Uterus (tissue), 4 donors: ENCODE measurements around the gene RMND5B. TPM values are rescaled to one million over a fixed set of nuclear protein-coding genes. Genes with fewer than 3 reads are reported as not detected.
"Not testable (repeated sequence)": the region's sequence is repeated elsewhere in the genome, so short reads cannot be mapped to it uniquely, and the experiment has no call there.

Experiments used
- DNase-seq, 2 donors: peaks; one replicate each; pipeline ENCODE4 v3.0.0-alpha.2; 2019 to 2020
- H3K27ac ChIP-seq, 2 donors: fragments of 200-600 bp; sonication (generic); 1 replicate in 1 of 2; 2 replicates in 1 of 2; pipeline ENCODE4 v1.5.1; 2016 to 2018
- H3K27me3 ChIP-seq, 2 donors: fragments of 200-600 bp; sonication (generic); one replicate each; pipeline ENCODE4 v1.5.1; 2018 to 2019; ENCODE audit warnings: control low read depth in 1 of 2
- H3K36me3 ChIP-seq, 2 donors: fragments of 200-600 bp; sonication (generic); one replicate each; pipeline ENCODE4 v1.5.1; 2019; ENCODE audit warnings: control low read depth in 1 of 2
- H3K4me1 ChIP-seq, 2 donors: fragments of 200-600 bp; sonication (generic); one replicate each; pipeline ENCODE4 v1.5.1; 2018 to 2019; ENCODE audit warnings: control low read depth in 1 of 2
- H3K4me3 ChIP-seq, 2 donors: fragments of 200-600 bp; sonication (generic); 1 replicate in 1 of 2; 2 replicates in 1 of 2; pipeline ENCODE4 v1.5.1; 2018 to 2019; ENCODE audit warnings: mild to moderate bottlenecking in 1 of 2
- H3K9me3 ChIP-seq, 2 donors: fragments of 200-600 bp; sonication (generic); one replicate each; pipeline ENCODE4 v1.5.1; 2019; ENCODE audit warnings: control low read depth in 1 of 2
- CTCF ChIP-seq, 4 experiments: fragments of 200-600 bp in 2 of 4; fragments of 450-650 bp in 2 of 4; sonication (generic) in 2 of 4; IDR thresholded peaks; one replicate each; pipeline ENCODE4 v1.5.1; 2016 to 2019; ENCODE audit warnings: antibody characterized with exemption in 4 of 4, mild to moderate bottlenecking in 2 of 4, moderate library complexity in 1 of 4
- POLR2A ChIP-seq, 2 donors: fragments of 450-650 bp; IDR thresholded peaks; one replicate each; pipeline ENCODE4 v1.6.1; 2016; ENCODE audit warnings: antibody characterized with exemption in 2 of 2, mild to moderate bottlenecking in 1 of 2, moderate library complexity in 1 of 2
- intact Hi-C: fragments of 100-400 bp; cut with DNase I; formaldehyde crosslinking; loops from one replicate; pipeline ENCODE4 v1.15.1; 2023; ENCODE audit warnings: low total_unique reads
- total RNA-seq, 4 donors: library from RNA; depleted of rRNA in 3 of 4; stranded (reverse); fragments of >200 nt in 3 of 4; gene quantifications; one replicate each; pipeline versions ENCODE4 v1.1.0 to v1.2.4, GENCODE V29; 2014 to 2023
- donor health status: DM: yes; HTN: yes; CAD: no.

Gene RMND5B
- total RNA-seq, 4 donors from 2014 or later: 29.7 to 52.3 (median 39.9) TPM

GRCh38 chr5:178192787-178193186 lies 62.0 kb downstream of the RMND5B start:
- TF ChIP-seq POLR2A (IDR thresholded peaks at IDR 0.05): no peak
- no peak for TF ChIP-seq CTCF (IDR thresholded peaks at IDR 0.05)
- H3K27me3 ChIP-seq: no peaks in the 10 kb centered on the region
- H3K27ac ChIP-seq: no peak overlapping the region
- DNase-seq: no peak
- intact Hi-C loops: no loop called here
- H3K9me3 ChIP-seq: no peaks in the 10 kb centered on the region
- no peaks in the 10 kb centered on the region for H3K36me3 ChIP-seq
- no peak overlapping the region for H3K4me3 ChIP-seq
- H3K4me1 ChIP-seq: no peaks in the 10 kb centered on the region

- H3K4me1 ChIP-seq: no peaks in the 10 kb centered on the region
- DNase-seq: no peak
- TF ChIP-seq CTCF (IDR thresholded peaks at IDR 0.05): no peak
- no peak for TF ChIP-seq POLR2A (IDR thresholded peaks at IDR 0.05)
- no peaks in the 10 kb centered on the region for H3K9me3 ChIP-seq
- no peaks in the 10 kb centered on the region for H3K27me3 ChIP-seq
- intact Hi-C loops: no loop called here
- no peak overlapping the region for H3K27ac ChIP-seq
- H3K4me3 ChIP-seq: no peak overlapping the region
- H3K36me3 ChIP-seq: no peaks in the 10 kb centered on the region
Measured at GRCh38 chr5:178193251-178193809, 62.5 kb downstream of the RMND5B start.

- Histone ChIP-seq H3K27me3 (no peaks in the 10 kb centered on the region), H3K27ac (no peak overlapping the region), H3K36me3 (no peaks in the 10 kb centered on the region), H3K4me3 (no peak overlapping the region), H3K9me3 (no peaks in the 10 kb centered on the region), H3K4me1 (no peaks in the 10 kb centered on the region)
- intact Hi-C loops: no loop called here
- no peak for DNase-seq
- TF ChIP-seq CTCF (IDR thresholded peaks at IDR 0.05) (no peak), POLR2A (IDR thresholded peaks at IDR 0.05) (no peak)
Measured at GRCh38 chr5:178194026-178194425, 63.2 kb downstream of the RMND5B start.

GRCh38 chr5:178196281-178196812 lies 65.5 kb downstream of the RMND5B start:
- intact Hi-C loops: no loop called here
- H3K36me3 ChIP-seq: no peaks in the 10 kb centered on the region
- no peaks in the 10 kb centered on the region for H3K4me1 ChIP-seq
- H3K9me3 ChIP-seq: no peaks in the 10 kb centered on the region
- H3K27ac ChIP-seq: no peak overlapping the region
- no peaks in the 10 kb centered on the region for H3K27me3 ChIP-seq
- no peak for DNase-seq
- TF ChIP-seq POLR2A (IDR thresholded peaks at IDR 0.05): no peak
- TF ChIP-seq CTCF (IDR thresholded peaks at IDR 0.05): no peak
- no peak overlapping the region for H3K4me3 ChIP-seq

GRCh38 chr5:178196986-178197385 lies 66.2 kb downstream of the RMND5B start:
- TF ChIP-seq CTCF (IDR thresholded peaks at IDR 0.05) (no peak), POLR2A (IDR thresholded peaks at IDR 0.05) (no peak)
- H3K36me3 ChIP-seq: no peaks in the 10 kb centered on the region
- intact Hi-C loops: no loop called here

GRCh38 chr5:178198151-178198550 lies 67.3 kb downstream of the RMND5B start:
- H3K36me3 ChIP-seq, intact Hi-C loops, DNase-seq, H3K4me1 ChIP-seq, H3K9me3 ChIP-seq, H3K4me3 ChIP-seq, H3K27ac ChIP-seq, H3K27me3 ChIP-seq: not testable (repeated sequence)

More at GRCh38 chr5:178196986-178197385, 66.2 kb downstream of the RMND5B start:
- Histone ChIP-seq H3K27ac (no peak overlapping the region), H3K27me3 (no peaks in the 10 kb centered on the region), H3K4me1 (no peaks in the 10 kb centered on the region), H3K4me3 (no peak overlapping the region), H3K9me3 (no peaks in the 10 kb centered on the region)
- DNase-seq: no peak
